Measurements from ENCODE around the gene NEK10.

DNA sequence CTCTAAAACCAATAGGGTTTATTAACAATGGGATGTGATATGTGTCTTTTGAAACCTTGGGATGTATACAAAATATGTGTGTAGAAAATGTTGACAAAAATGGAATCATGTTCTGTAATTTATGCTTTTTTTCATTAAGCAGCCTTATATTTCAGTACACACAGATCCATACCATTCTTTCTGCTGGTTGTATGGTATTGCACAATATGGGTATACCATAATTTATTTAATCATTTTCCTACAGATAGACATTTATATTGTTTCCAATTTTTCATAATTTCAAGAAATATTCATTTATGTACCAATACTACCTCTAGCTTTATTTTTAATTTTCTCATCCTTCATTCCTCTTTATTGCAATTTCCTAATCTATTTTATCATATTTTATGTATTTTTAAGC, 83.5 kb downstream of the NEK10 start:
- TF ChIP-seq, protein P1, sequence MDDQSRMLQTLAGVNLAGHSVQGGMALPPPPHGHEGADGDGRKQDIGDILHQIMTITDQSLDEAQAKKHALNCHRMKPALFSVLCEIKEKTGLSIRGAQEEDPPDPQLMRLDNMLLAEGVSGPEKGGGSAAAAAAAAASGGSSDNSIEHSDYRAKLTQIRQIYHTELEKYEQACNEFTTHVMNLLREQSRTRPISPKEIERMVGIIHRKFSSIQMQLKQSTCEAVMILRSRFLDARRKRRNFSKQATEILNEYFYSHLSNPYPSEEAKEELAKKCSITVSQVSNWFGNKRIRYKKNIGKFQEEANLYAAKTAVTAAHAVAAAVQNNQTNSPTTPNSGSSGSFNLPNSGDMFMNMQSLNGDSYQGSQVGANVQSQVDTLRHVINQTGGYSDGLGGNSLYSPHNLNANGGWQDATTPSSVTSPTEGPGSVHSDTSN (CRISPR knock-in tag; IDR thresholded peaks at IDR 0.05; ENCODE audit: borderline replicate concordance) = no peak
- TF ChIP-seq ZFP36L1 (CRISPR knock-in tag; IDR thresholded peaks at IDR 0.05) (no peak), ZNF274 (CRISPR knock-in tag; IDR thresholded peaks at IDR 0.05) (no peak), HMGA1 (CRISPR knock-in tag; conservative IDR thresholded peaks at IDR 0.05) (no peak), ASH2L (IDR thresholded peaks at IDR 0.05; ENCODE audit: insufficient read length, low read depth, low read length) (no peak), POLR2A (IDR thresholded peaks at IDR 0.05; ENCODE audit: insufficient read depth in 1 of 2, low read depth in 2 of 2, low read length in 2 of 2) (no peak)
- TF ChIP-seq, protein P2, sequence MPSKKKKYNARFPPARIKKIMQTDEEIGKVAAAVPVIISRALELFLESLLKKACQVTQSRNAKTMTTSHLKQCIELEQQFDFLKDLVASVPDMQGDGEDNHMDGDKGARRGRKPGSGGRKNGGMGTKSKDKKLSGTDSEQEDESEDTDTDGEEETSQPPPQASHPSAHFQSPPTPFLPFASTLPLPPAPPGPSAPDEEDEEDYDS (CRISPR knock-in tag; IDR thresholded peaks at IDR 0.05) = no peak
- TF ChIP-seq, protein P3, sequence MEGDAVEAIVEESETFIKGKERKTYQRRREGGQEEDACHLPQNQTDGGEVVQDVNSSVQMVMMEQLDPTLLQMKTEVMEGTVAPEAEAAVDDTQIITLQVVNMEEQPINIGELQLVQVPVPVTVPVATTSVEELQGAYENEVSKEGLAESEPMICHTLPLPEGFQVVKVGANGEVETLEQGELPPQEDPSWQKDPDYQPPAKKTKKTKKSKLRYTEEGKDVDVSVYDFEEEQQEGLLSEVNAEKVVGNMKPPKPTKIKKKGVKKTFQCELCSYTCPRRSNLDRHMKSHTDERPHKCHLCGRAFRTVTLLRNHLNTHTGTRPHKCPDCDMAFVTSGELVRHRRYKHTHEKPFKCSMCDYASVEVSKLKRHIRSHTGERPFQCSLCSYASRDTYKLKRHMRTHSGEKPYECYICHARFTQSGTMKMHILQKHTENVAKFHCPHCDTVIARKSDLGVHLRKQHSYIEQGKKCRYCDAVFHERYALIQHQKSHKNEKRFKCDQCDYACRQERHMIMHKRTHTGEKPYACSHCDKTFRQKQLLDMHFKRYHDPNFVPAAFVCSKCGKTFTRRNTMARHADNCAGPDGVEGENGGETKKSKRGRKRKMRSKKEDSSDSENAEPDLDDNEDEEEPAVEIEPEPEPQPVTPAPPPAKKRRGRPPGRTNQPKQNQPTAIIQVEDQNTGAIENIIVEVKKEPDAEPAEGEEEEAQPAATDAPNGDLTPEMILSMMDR (CRISPR knock-in tag; IDR thresholded peaks at IDR 0.05) = no peak

Measured in HepG2 (cell line).